Gastrocnemius medialis (tissue), 4 donors: ENCODE results near the gene ERICH6. TPM values are rescaled to one million over a fixed set of nuclear protein-coding genes. Genes with fewer than 3 reads are reported as not detected.

ENCODE experiments used
- ATAC-seq, 2 donors: fragments of 150-250 bp; one replicate each; pipeline ENCODE4 v1.9.1; 2016
- DNase-seq, 2 donors: peaks; one replicate each; pipeline ENCODE4 v3.0.0-alpha.2; 2019
- H3K27ac ChIP-seq, 4 donors: fragments of 200-600 bp; sonication (generic); 1 replicate in 1 of 4; 2 replicates in 3 of 4; pipeline ENCODE4 v1.5.1; 2016 to 2018; ENCODE audit warnings: mild to moderate bottlenecking in 2 of 4, moderate library complexity in 1 of 4
- H3K27me3 ChIP-seq, 3 donors: fragments of 200-600 bp; sonication (generic) in 2 of 3; 1 replicate in 1 of 3; 2 replicates in 2 of 3; pipeline versions ENCODE4 v1.5.1 to v1.6.0; 2016 to 2019; ENCODE audit warnings: mild to moderate bottlenecking in 1 of 3, moderate library complexity in 1 of 3
- H3K36me3 ChIP-seq, 2 donors: fragments of 200-600 bp; sonication (generic) in 1 of 2; one replicate each; pipeline ENCODE4 v1.5.1; 2017 to 2018
- H3K4me1 ChIP-seq, 2 donors: fragments of 200-600 bp; sonication (generic) in 1 of 2; one replicate each; pipeline ENCODE4 v1.5.1; 2016 to 2017; ENCODE audit warnings: mild to moderate bottlenecking in 2 of 2
- H3K4me3 ChIP-seq, 4 donors: fragments of 200-600 bp; sonication (generic) in 3 of 4; 1 replicate in 1 of 4; 2 replicates in 3 of 4; pipeline ENCODE4 v1.5.1; 2016 to 2019; ENCODE audit warnings: mild to moderate bottlenecking in 2 of 4
- H3K9me3 ChIP-seq, 3 donors: fragments of 200-600 bp; sonication (generic) in 2 of 3; 1 replicate in 1 of 3; 2 replicates in 2 of 3; pipeline ENCODE4 v1.5.1; 2016 to 2019
- CTCF ChIP-seq, 5 experiments: fragments of 450-650 bp in 3 of 5; fragments of 200-600 bp in 2 of 5; sonication (generic) in 2 of 5; IDR thresholded peaks in 4 of 5; conservative IDR thresholded peaks in 1 of 5; 1 replicate in 4 of 5; 2 replicates in 1 of 5; pipeline ENCODE4 v1.5.1; 2016 to 2019; ENCODE audit warnings: antibody characterized with exemption in 5 of 5, mild to moderate bottlenecking in 3 of 5, moderate library complexity in 3 of 5
- POLR2A ChIP-seq, 2 donors: fragments of 450-650 bp; IDR thresholded peaks; one replicate each; pipeline ENCODE4 v1.6.1; 2017; ENCODE audit warnings: antibody characterized with exemption in 2 of 2, mild to moderate bottlenecking in 2 of 2, moderate library complexity in 2 of 2
- in situ Hi-C, 4 donors: fragments of 200-750 bp; cut with MboI; loops; one replicate each; pipeline versions ENCODE4 v1.15.0 to v1.8.0; 2017; ENCODE audit warnings: low sequenced_read_pairs in 4 of 4
- intact Hi-C: fragments of 100-400 bp; cut with DNase I; formaldehyde crosslinking; loops from one replicate; pipeline ENCODE4 v1.15.1; 2023; ENCODE audit warnings: low total_unique reads
- total RNA-seq, 4 donors: library from RNA; depleted of rRNA; stranded (reverse); fragments of >200 nt; gene quantifications; one replicate each; pipeline versions ENCODE4 v1.1.0 to v1.2.3, GENCODE V29; 2016

ERICH6 gene
- total RNA-seq, 4 donors from 2014 or later, result not detected

DNA sequence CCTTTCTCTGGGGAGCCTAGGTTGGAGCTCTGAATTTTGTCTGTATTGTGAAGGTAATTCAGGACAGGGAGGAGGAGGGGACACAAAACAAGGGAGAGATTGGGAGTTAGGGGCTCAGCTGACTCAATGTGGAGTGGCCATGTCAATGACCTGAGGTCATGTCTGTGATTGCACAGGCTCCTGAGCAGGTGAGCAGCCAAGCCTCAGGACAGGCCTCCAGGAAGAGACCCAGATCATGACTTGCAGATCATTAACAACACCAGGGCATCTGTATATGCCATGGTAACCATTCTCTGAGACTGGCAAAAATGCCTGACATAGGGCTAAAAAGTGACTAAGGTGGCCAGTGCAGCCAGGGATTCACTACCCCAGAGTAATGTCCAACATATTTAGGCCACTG lies 20.9 kb downstream of the ERICH6 start:
- H3K36me3 ChIP-seq, result no peaks in the 10 kb centered on the region
- no peaks in the 10 kb centered on the region for H3K9me3 ChIP-seq
- no peak for TF ChIP-seq CTCF (IDR thresholded peaks at IDR 0.05 in 4 of 5, conservative IDR thresholded peaks at IDR 0.05 in 1 of 5)
- TF ChIP-seq POLR2A (IDR thresholded peaks at IDR 0.05), result no peak
- no peaks in the 10 kb centered on the region for H3K27me3 ChIP-seq
- no peak overlapping the region for H3K27ac ChIP-seq
- in situ Hi-C loops, result no loop called here
- intact Hi-C loops, result no loop called here
- ATAC-seq (no peak), DNase-seq (no peak)
- H3K4me3 ChIP-seq, result no peak overlapping the region
- H3K4me1 ChIP-seq, result no peaks in the 10 kb centered on the region

DNA sequence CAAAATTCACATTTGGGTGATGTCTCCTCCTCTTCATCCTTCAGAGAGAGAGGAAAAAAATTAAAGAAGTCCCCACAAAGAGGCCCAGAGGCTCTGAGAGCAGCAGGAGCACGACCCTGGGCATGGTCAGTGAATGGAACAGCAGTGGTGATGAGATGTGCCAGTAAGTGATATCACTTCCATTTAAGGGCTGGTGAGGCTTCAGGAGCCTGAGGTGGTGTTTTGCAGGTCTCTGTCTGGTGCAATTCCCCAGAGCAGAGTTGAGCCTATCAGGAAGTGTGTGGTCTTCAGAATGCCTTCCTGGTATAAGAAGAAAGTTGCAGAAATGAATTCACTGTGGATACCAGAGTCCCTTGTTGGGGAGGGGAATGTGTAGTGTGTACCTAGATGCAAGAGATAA lies 21.4 kb downstream of the ERICH6 start:
- Histone ChIP-seq H3K36me3 (no peaks in the 10 kb centered on the region), H3K27me3 (no peaks in the 10 kb centered on the region), H3K4me1 (no peaks in the 10 kb centered on the region), H3K4me3 (no peak overlapping the region), H3K27ac (no peak overlapping the region), H3K9me3 (no peaks in the 10 kb centered on the region)
- intact Hi-C loops (no loop called here), in situ Hi-C loops (no loop called here)
- DNase-seq (no peak), ATAC-seq (no peak)
- TF ChIP-seq CTCF (IDR thresholded peaks at IDR 0.05 in 4 of 5, conservative IDR thresholded peaks at IDR 0.05 in 1 of 5) (no peak), POLR2A (IDR thresholded peaks at IDR 0.05) (no peak)

DNA sequence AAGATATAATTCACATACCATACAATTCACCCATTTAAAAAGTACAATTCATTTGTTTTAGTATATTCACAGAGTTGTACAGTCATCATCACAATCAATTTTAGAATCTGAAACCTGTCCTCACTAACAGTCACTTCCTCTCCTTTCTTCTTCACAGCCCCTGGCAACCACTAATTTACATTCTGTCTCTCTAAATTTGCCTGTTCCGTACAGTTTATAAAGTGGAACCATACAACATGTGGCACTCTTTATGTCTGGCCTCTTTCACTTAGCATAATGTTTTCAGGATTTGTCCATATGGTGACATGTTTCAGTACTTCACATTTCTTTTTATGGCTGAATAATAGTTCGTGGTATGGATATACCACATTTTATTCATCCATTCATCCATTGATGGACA lies 22.7 kb downstream of the ERICH6 start:
- Histone ChIP-seq H3K27ac (no peak overlapping the region), H3K9me3 (no peaks in the 10 kb centered on the region), H3K36me3 (no peaks in the 10 kb centered on the region), H3K27me3 (no peaks in the 10 kb centered on the region), H3K4me3 (no peak overlapping the region), H3K4me1 (no peaks in the 10 kb centered on the region)
- no peak for TF ChIP-seq CTCF (IDR thresholded peaks at IDR 0.05 in 4 of 5, conservative IDR thresholded peaks at IDR 0.05 in 1 of 5)
- TF ChIP-seq POLR2A (IDR thresholded peaks at IDR 0.05), result no peak
- DNase-seq (no peak), ATAC-seq (no peak)
- in situ Hi-C loops, result no loop called here
- intact Hi-C loops, result no loop called here

DNA sequence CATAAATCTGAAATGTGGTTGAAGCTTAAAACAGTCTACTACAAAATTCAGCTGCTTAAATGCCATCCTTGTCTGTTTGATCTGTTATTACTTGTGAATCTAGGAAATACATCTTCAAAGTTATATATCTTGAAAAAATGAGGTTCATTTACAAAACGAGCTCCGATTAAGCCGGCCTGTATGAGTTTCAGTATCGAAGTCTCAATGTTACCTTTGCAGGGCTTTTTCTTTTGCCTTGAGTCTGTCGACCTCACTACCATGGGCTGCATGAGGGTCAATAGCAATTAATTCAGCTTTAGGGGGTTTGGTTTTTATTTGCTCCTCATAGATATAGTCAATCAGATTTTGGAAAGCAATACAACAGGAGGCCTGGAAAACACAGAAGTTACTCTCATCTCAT lies 23.2 kb downstream of the ERICH6 start:
- Histone ChIP-seq H3K27me3 (no peaks in the 10 kb centered on the region), H3K27ac (no peak overlapping the region), H3K36me3 (no peaks in the 10 kb centered on the region), H3K4me1 (no peaks in the 10 kb centered on the region), H3K4me3 (no peak overlapping the region), H3K9me3 (no peaks in the 10 kb centered on the region)
- intact Hi-C loops, result no loop called here
- DNase-seq (no peak), ATAC-seq (no peak)
- TF ChIP-seq CTCF (IDR thresholded peaks at IDR 0.05 in 4 of 5, conservative IDR thresholded peaks at IDR 0.05 in 1 of 5) (no peak), POLR2A (IDR thresholded peaks at IDR 0.05) (no peak)
- in situ Hi-C loops, result no loop called here

DNA sequence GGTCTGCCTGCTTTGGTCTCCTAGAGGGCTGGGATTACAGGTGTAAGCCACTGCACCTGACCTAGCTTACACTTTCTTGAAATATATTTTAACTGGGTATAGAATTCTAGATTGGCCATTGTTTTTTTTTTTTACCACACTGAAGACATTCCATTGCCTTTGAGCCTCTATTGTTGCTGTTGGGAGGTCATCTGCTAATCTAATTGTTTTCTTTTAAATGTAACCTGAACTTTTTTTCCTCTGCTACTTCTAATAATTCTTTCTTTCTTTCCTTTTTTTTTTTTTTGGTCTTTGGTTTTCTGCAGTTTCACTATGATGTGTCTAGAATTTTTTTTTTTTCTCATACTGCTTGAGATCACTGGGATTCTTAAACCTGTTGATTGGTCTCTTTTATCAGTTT lies 28.1 kb downstream of the ERICH6 start:
- intact Hi-C loops, result no loop called here
- Histone ChIP-seq H3K27ac (no peak overlapping the region), H3K9me3 (no peaks in the 10 kb centered on the region), H3K36me3 (no peaks in the 10 kb centered on the region), H3K4me3 (no peak overlapping the region), H3K27me3 (no peaks in the 10 kb centered on the region), H3K4me1 (no peaks in the 10 kb centered on the region)
- TF ChIP-seq CTCF (IDR thresholded peaks at IDR 0.05 in 4 of 5, conservative IDR thresholded peaks at IDR 0.05 in 1 of 5), result no peak
- TF ChIP-seq POLR2A (IDR thresholded peaks at IDR 0.05), result no peak
- in situ Hi-C loops, result no loop called here
- DNase-seq (no peak), ATAC-seq (no peak)
